ENCODE results near the gene SANBR. TPM values are rescaled to one million over a fixed set of nuclear protein-coding genes. Genes with fewer than 3 reads are reported as not detected.

SANBR gene
- total RNA-seq, 1 donor from 2014 or later, result 27.3 TPM

DNA sequence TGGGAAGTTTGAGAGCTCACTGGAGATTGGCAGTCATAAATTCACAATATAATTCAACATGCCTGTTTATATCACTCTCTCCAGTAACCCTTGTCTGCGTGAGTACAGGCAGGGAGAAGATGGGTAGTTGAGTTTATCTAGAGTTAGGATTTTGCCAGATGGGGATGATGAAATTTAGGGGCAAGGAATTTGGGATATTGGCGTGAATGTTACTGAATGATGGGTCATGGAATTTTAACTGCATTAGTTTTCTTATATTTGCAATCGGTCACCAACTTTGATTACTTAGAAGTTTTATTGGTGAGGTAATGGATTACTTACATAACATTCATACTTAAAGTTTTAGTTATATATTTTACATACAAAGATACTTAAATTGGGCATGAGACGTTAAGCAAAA lies 35.1 kb downstream of the SANBR start:
- Mint-ChIP-seq H3K27ac (ENCODE audit: unreplicated experiment) (no peak overlapping the region), H3K4me3 (ENCODE audit: unreplicated experiment) (no peak overlapping the region), H3K9me3 (ENCODE audit: unreplicated experiment) (no peaks in the 10 kb centered on the region), H3K36me3 (ENCODE audit: low read depth, unreplicated experiment) (peaks cover 21% of the 10 kb centered on the region), H3K4me1 (ENCODE audit: unreplicated experiment) (peaks cover 3% of the 10 kb centered on the region), H3K27me3 (ENCODE audit: unreplicated experiment) (peaks cover 5% of the 10 kb centered on the region)
- no peak for TF ChIP-seq CTCF (IDR thresholded peaks at IDR 0.05; ENCODE audit: unreplicated experiment)
- DNase-seq (ENCODE audit: low spot score), result no peak

GRCh38 chr2:61109291-61109690 lies 43.6 kb downstream of the SANBR start:
- no peak for DNase-seq (ENCODE audit: low spot score)
- H3K9me3 Mint-ChIP-seq (ENCODE audit: unreplicated experiment), result no peaks in the 10 kb centered on the region
- H3K27me3 Mint-ChIP-seq (ENCODE audit: unreplicated experiment), result no peaks in the 10 kb centered on the region
- no peak for TF ChIP-seq CTCF (IDR thresholded peaks at IDR 0.05; ENCODE audit: unreplicated experiment)
- H3K4me3 Mint-ChIP-seq (ENCODE audit: unreplicated experiment), result no peak overlapping the region
- no peak overlapping the region for H3K27ac Mint-ChIP-seq (ENCODE audit: unreplicated experiment)
- H3K4me1 Mint-ChIP-seq (ENCODE audit: unreplicated experiment), result no peaks in the 10 kb centered on the region
- H3K36me3 Mint-ChIP-seq (ENCODE audit: low read depth, unreplicated experiment), result peaks cover 47% of the 10 kb centered on the region

DNA sequence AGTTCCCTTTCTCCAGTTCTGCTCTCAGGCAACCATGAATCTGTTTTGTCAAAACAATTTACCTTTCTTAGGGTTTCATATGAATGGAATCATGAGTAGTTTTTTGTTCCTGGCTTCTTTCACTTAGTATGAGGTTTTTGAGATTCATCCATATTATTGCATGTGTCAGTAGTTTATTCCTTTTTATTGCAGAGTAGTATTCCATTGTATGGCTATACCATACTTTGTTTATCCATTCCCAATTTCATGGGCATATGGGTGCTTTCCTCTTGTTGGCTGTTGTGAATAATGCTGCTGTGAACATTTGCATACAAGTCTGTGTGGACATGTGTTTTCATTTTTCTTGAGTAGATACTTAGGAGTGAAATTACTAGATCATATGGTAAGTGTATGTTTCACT lies 46.0 kb downstream of the SANBR start:
- Mint-ChIP-seq H3K4me1 (ENCODE audit: unreplicated experiment) (no peaks in the 10 kb centered on the region), H3K4me3 (ENCODE audit: unreplicated experiment) (peak overlapping the region; percentile 14), H3K36me3 (ENCODE audit: low read depth, unreplicated experiment) (peaks cover 47% of the 10 kb centered on the region), H3K9me3 (ENCODE audit: unreplicated experiment) (no peaks in the 10 kb centered on the region), H3K27ac (ENCODE audit: unreplicated experiment) (no peak overlapping the region), H3K27me3 (ENCODE audit: unreplicated experiment) (no peaks in the 10 kb centered on the region)
- no peak for DNase-seq (ENCODE audit: low spot score)
- no peak for TF ChIP-seq CTCF (IDR thresholded peaks at IDR 0.05; ENCODE audit: unreplicated experiment)

DNA sequence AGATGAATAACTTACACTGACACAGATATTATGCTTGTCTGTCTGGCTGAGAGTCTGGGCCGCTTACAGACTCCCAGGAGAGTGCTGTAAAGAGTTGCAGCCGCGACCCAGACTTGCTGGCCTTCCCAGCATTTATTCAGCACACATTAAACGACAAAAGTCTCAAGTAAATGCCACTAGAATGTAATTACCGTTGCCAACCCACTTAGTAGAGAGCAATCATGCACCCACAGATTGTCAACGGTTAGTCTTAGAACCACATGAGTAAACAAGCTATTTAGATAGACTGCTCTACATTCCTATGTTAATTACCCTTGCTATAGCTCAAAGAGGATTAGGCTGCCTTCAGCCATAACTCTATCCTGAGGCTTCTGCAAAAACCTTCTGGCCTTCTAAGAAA lies 48.5 kb downstream of the SANBR start:
- TF ChIP-seq CTCF (IDR thresholded peaks at IDR 0.05; ENCODE audit: unreplicated experiment), result no peak
- H3K9me3 Mint-ChIP-seq (ENCODE audit: unreplicated experiment), result no peaks in the 10 kb centered on the region
- no peaks in the 10 kb centered on the region for H3K4me1 Mint-ChIP-seq (ENCODE audit: unreplicated experiment)
- peak overlapping the region; percentile 5 for H3K4me3 Mint-ChIP-seq (ENCODE audit: unreplicated experiment)
- no peak overlapping the region for H3K27ac Mint-ChIP-seq (ENCODE audit: unreplicated experiment)
- DNase-seq (ENCODE audit: low spot score), result no peak
- H3K36me3 Mint-ChIP-seq (ENCODE audit: low read depth, unreplicated experiment), result peaks cover 51% of the 10 kb centered on the region
- H3K27me3 Mint-ChIP-seq (ENCODE audit: unreplicated experiment), result no peaks in the 10 kb centered on the region

Other genes starting within 250 kb of the SANBR start
- gene REL, start 184.3 kb upstream of the SANBR start, total RNA-seq (ENCODE audit: unreplicated experiment), result 16.4 TPM
- 24.8 TPM for gene PEX13, start 48.2 kb upstream of the SANBR start, total RNA-seq (ENCODE audit: unreplicated experiment)
- gene PUS10, start 47.6 kb upstream of the SANBR start, total RNA-seq (ENCODE audit: unreplicated experiment), result 8.5 TPM
- gene C2orf74, start 96.3 kb downstream of the SANBR start, total RNA-seq (ENCODE audit: unreplicated experiment), result 13.6 TPM

Measured in endothelial cell (in vitro differentiated cells).